Activated T-cell treated with anti-CD3 and anti-CD28 coated beads, Interleukin-2, amount 50 U/mL, for 48 hours (primary cell): Measurements from ENCODE around the gene HEXIM1.

ENCODE experiments used
- DNase-seq, 2 experiments: peaks; one replicate each; pipeline ENCODE4 v3.0.0-alpha.2; 2020

The HEXIM1 gene

DNA sequence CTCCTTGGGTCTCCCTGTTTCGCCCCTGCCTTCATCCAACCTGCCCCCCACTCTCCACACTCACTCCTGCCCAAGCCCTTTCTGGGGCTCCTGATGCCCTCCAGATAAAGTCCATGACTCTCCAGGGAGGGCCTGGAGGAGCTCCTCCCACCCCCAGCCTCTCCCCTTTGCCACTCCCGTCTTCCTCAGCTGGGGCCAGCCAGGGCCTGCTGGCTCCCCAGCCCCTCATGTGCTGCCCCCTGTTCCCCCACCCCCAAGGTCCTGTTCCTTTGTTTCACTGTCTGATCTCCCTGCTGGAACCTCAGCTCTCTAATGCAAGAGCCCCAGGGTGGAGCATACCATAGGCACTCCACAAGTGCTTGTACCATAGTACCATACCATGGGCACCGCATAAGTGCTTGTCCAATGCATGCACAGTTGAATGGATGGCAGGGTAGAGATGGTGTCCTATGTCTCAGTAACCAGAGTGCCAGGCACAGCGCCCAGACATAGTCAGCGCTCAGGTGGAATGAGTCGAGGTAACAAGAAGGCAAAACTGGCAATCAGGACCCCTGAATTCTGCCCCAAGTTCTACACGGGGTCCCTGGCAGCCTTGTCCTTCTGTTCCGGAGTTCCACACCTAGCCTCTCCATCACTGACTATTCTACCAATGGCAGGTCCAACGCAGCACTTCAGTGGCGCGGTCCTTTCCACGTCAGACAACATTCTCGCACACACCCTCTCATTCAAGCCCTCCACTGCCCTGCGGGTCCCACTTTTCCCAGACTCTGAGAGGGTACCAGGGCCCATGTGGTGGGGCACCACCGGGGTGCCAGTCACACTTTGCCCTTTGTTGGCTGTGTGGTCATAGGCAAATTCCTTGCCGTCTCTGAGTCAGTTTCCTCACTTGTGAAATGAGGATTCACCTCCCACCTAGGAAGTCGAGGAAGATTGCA is 17.3 kb upstream of the HEXIM1 start:
- DNase-seq: no peak

DNA sequence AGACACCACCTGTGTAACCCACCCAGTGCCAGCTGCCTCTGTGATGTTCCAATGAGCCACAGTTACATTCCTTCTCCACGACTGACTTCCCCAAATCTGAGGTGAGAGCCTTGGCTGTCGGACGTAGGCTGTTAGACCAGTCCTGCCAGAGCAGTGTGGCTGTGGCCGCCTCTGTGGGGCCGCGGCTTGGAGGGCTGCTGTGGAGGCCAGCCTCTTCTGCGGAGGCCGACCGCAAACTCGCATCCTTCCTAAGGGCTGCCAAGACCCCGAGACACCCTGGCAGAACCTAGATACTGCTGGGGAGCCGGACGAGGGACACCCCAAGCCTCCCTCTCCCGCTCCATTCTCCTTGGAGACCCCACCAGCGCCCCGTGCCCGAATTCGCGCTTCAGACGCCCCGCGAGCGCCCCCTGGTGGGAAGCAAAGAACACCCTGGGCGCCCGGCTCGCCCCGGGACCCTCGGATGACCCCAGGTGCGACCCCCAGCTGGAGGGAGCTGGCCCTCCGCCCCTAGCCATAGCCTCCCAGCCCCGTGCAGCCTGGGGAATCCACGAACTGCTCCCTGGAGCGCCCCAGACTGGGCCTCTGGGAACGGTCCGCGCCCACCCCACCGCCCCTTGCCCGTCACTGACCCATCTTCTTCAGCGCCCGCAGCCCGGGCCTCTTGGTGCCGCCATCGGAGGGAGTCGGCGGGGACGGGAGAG is 16.5 kb upstream of the HEXIM1 start:
- DNase-seq: peak; percentile 72 to 74

DNA sequence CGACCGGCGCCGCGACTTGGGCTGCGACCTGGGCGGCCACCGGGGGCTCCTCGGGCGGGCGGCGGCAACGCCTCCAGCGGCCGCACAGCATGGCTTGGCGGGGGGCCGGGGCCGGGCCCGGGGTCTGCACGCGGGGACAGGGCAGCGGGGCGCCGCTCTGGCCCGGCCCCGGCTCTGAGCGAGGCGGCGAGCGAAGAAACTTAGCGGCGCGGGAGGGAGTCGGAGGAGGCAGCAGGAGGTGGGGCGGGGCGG is 16.0 kb upstream of the HEXIM1 start, which contains the start of gene PLCD3:
TSS of gene PLCD3 (minus strand) at position 196 of the 252 bp plus-strand sequence. CDS start at position 91, 105 bp downstream.
- DNase-seq: no peak

DNA sequence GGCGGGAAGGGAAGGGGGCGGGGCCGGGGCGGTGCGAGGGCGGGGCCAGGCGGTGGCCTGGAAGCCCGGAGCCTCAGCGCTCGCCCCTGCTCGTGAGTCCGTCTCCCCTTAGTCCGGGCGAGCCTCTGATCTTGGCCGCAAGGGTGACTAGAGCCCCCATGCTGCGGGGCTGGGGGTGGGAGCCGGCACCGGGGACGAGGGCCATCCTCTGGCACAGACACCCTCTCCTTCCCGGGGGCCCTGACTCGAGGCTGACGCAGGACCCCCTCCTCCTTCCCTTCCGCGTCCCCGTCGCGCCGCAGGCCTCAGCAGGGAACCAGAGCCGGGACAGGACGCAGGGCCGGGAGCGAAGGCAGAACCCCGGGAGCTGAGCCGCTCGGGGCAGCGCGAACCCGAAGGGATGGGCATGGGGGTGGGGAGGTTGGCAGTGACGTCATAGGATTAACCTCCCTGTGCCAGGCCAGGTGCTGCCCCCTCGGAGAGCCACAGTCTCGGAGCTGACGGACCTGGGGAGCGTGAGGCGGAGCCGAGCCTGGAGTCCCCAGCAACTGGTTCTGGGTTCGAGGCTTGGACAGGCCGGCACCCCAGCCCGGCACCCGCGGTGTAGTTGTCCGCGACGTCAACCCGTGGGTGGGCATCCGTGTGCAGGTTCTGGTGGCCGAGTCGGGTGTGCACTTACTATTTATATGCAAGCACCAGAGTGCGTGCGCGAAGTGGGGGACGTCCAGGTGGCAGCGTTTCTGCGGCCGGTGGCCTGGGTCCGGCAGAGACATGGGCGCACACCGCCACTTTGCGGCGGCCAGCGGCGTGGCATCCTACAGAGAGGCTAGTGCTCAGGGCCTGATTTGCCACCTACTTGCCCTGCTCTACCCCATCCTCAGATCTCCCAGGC is 15.5 kb upstream of the HEXIM1 start:
- DNase-seq: peak; percentile 82 to 83

DNA sequence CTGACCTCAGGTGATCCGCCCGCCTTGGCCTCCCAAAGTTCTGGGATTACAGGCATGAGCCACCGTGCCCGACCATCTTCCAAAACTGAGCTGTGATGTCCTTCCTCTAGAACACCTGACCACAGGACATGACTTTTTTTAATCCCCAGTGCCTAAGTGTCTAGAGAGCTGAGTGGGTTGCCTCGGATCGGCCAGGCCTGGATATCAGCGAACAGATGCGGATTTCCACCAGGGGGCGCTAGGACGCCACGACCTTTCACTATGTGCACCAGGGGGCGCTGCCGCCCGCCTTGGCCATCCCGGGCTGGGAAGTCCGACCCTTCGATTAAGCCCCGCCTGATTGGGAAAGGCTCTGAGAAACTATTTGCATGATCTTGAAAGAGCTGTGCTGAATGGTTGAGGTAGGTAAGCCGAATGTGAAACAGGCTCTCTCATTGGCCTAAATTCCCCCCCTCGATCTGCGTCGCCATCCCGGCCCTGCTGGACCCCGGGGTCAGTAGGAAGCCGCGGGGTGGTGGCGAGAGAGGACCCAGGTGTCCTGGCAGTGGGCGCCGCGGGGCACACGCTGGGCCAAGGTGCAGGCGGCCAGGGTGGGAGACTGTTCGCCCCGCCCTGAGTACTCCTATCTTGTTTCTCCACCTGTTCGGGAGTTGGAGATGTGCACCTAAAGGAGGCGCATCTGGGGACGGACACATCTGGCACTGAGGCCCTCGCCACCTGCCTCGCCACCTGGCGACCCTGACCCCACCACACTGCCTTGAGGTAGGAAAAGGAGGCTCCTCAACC is 12.9 kb upstream of the HEXIM1 start, which contains the start of gene ACBD4:
TSS of gene ACBD4 (plus strand) at position 496 of the 786 bp plus-strand sequence. CDS start 458 bp downstream, outside the sequence.
- DNase-seq: peak; percentile 99

DNA sequence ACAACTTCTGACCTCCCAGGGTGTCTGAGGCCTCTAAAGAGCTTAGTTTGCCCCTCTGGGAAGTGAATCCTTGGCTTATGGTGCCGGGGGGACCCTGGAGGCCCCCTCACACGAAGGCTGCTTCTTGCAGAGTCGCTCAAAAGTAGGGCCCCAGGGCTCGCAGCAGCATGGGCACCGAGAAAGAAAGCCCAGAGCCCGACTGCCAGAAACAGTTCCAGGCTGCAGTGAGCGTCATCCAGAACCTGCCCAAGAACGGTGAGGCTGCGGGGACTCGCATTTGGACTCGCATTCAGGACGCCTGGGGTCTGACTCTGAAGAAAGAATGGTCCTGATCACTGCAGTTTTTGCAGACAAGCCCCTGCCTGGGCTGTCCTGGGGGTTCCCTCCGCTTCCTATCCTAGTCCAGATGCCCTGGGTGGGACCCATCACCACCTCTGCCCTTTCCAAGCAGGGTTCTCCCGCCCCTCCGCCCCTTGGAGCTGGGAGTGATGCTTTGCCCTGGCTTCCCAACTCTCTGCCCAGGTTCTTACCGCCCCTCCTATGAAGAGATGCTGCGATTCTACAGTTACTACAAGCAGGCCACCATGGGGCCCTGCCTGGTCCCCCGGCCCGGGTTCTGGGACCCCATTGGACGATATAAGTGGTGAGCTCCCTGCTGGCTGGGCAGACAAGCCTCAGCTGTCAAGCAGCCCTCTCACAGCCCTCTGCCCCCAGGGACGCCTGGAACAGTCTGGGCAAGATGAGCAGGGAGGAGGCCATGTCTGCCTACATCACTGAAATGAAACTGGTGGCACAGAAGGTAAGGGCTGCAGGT is 12.1 kb upstream of the HEXIM1 start:
- DNase-seq: no peak

DNA sequence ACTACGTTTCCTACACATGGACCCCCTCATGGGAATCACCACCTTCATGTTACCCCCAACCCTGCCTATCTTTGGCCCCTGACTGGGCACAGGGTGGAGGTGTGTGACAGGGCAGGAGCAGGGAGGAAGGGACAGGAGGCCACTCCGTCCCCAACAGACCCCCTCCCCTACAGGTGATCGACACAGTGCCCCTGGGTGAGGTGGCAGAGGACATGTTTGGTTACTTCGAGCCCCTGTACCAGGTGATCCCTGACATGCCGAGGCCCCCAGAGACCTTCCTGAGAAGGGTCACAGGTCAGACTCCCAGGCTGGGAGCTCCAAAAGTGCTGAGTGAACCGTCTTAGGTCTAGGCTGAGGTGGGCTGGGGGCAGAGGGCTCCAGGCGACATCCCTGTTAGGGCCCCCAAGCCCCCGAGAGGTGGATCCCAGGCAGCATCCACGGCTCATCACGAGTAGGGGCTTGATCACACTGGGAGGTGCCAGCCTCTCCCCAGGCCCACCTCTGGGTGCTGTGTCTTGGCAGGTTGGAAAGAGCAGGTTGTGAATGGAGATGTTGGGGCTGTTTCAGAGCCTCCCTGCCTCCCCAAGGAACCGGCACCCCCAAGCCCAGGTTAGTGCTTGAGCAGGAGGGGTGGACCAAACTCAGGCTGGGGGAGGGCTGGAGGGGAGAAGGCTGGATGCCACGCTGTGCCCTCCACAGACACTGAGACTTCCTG is 11.3 kb upstream of the HEXIM1 start:
- no peak for DNase-seq

DNA sequence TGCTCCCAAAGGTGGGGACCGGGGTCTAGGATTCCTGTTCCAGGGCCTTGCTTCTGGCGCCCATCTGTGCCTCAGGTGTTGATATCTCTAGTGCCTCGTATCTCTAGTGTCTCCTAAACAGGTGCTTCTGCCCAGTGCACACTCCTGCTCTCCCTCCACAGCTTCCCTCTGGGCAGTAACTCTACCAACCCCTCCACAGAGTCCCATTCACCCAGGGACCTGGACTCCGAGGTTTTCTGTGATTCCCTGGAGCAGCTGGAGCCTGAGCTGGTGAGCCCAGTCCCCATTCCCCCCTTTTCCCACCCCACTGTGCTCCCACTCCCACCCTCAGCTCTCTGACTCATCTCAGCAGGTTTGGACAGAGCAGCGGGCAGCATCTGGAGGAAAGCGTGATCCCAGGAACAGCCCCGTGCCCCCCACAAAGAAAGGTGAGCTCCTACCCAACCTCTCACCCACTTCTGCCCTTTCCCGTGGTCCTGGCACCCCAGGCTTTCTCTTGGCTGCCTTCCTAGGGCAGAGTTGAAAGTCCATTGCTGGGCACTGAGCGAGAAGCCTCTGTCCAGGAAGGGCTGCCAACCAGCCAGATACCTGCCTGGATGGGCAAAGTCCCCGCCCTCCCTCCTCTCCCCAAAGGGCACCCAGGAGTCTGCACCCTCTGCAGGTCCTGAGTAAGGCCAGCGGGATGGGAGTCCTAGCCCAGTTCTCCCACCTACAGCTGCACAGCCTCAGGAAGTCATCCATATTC is 10.5 kb upstream of the HEXIM1 start:
- DNase-seq: no peak

DNA sequence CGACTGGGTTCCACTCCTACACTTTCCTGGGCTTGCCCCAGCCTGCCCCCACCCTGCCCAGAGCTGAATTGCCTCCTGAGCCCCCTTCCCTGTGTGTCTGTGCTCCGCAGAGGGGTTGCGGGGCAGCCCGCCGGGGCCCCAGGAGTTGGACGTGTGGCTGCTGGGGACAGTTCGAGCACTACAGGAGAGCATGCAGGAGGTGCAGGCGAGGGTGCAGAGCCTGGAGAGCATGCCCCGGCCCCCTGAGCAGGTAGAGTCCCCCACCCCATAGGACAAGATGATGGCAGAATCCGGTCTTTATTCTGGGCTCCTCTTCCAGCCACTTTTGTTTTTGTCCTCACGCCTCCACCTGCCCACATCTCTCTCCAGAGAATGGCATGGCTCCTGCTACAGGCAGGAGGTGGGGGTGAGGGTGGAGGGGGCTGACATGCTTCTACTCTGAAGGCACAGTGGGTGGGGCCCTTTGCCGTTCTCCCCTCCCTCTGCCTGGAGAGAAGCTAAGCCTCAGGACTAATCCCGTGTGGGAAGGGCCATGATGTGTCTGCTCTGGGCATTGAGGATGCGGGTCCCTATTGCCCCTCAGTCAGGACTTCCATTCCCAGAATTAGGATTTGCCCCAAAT is 9.3 kb upstream of the HEXIM1 start:
- no peak for DNase-seq

DNA sequence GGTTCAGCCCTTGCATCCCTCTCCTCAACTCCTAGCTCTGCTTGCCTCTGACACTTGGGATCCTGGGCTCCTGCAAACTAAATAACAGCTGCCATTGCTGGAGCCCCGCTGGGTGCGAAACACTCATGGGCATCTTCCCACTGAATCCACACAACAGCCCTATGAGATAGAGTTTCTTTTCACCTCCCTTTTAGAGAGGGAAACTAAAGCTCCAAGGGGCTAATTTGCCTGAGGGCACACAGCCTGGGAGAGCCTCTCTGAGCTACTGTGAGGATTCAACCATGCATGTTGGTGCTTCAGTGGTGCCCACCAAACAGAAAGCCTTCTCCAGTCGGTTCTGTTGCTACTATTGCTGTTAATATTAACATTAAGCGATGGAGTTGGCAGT is 8.7 kb upstream of the HEXIM1 start:
- DNase-seq: no peak

DNA sequence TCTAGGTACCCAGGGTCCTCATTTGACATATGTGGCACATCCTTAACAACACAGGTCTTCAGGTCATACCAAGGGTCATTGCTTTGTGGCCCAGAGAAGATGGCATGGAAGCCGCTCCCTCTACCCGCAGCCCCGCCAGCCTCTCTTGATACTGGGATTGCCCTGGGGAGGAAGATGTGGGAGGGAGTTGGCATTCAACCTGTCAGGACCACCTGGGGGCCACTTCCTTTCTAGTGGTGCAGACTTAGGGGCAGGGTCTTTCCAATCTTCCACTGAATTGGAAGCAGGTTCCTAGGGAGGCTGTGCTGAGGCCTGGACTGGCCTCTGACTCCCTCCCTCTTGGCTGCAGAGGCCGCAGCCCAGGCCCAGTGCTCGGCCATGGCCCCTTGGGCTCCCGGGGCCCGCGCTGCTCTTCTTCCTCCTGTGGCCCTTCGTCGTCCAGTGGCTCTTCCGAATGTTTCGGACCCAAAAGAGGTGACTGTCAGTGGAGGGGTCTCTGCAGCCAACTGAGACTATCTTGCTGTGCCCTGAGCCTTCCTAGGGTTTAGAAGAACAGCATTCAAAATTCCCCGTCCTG is 5.1 kb upstream of the HEXIM1 start:
- no peak for DNase-seq

DNA sequence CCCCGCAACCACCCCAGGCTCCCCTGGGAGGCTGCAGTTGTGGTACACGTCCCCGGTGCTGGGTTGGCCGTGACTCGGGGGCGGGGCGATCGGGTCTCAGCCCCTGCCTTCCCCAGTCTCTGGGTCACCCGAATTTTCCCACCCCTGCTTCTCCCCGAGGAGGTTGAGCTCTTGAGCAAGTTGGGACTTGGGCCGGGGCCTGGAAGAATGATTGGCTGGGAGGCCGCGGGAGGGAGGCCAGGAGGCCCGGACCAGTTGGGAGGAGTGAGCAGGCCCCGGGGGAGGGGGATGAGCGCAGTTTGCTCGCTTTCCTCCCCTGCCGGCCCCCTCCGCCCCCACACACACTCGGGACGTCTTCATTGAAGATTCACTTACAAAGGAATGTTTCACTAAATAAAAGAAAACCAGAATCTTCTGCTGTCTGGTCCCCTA is 4.5 kb upstream of the HEXIM1 start:
- peak; percentile 56 to 64 for DNase-seq

DNA sequence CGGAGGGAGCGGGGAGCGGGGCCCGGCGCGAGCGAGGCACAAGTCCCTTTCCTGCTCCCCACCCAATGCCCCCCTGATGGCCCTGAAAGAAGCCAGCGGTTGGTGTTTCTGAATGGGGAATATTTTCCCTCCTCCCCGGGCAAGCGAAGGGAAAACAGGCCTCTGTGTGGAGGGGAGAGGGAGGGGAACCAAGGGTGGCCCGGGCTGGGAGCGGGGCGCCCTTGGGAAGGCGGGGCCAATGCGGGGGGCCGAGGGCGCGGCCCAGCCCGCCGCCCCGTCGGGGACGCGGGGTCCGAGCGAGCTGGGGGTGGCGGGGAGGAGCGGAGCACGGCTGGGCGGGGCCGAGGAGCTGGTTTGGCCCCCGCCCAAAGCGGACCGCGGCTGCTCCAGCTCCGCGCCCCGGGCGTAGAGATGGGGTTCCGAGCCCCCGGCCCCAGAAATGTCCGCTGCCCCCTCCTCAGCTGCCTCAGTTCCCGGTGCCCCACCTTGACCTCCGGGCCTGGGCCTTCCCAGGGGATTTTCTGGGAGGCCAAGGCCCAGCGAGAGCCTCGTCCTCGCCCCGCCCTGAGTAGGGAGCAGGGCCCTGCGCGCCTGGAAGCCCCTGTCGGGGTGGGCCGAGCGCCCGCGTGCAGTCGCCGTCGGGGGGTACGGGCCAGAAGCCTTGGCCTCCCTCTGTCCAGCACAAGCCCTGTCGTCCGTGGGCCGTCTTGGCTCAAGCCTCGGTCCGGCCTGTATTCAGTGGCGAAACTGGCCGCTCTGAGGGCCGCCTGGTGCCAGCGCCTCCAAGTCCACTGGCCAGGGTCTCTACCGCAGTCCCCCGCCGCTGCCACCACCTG is 3.9 kb upstream of the HEXIM1 start:
- peak in 1 of 2 experiments; percentile 61 for DNase-seq

DNA sequence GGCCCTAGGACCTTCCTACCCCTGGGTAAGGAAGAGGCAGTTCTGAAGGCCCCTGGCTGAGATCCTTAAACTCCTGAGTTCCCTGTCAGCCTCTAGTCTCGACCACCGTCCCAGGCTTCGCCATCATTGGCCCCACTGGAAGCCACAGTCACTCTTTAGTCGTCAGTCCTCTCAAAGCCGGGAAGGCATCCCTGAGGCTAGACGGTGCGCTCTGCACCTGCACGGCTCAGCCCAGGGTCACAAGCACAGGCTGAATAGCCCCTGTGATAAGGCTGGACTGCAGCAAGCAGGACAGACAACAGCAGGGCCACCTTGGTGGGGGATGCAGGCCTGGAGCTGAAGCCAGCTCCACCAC is 3.3 kb upstream of the HEXIM1 start:
- DNase-seq: no peak

DNA sequence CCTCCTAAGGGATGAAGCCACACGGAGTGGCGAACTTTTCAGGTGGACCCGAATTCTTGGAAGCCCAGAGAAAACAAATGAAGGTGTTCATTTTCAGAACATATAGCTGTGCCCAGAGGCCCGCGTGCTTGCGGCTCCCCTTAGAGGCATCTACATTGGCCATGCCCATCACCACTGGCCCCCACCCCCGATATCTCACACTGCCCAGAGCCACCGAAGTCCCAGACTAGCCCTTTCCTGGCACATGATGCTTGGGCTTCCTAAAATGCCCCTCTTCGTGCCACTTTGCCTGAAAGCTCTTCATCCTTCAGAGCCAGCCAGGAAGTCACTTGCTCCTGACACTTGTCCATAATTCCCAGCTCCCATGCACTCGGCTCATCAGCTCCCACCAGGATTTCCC is 2.1 kb upstream of the HEXIM1 start:
- DNase-seq: no peak

DNA sequence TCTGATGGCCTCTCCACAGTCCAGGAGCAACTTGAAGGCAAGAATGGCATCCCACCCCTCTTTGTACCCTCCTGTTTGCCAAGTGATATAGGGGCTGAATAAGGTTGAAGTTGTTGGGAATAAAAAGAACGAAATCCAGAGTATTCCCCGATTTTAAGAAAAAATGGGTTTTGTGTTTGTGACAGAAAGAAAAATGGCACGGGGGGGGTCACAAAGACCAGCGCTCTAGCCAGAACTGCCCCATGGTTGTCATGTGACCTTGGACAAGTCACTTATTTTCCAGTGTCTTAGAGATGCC is 1.7 kb upstream of the HEXIM1 start:
- no peak for DNase-seq

DNA sequence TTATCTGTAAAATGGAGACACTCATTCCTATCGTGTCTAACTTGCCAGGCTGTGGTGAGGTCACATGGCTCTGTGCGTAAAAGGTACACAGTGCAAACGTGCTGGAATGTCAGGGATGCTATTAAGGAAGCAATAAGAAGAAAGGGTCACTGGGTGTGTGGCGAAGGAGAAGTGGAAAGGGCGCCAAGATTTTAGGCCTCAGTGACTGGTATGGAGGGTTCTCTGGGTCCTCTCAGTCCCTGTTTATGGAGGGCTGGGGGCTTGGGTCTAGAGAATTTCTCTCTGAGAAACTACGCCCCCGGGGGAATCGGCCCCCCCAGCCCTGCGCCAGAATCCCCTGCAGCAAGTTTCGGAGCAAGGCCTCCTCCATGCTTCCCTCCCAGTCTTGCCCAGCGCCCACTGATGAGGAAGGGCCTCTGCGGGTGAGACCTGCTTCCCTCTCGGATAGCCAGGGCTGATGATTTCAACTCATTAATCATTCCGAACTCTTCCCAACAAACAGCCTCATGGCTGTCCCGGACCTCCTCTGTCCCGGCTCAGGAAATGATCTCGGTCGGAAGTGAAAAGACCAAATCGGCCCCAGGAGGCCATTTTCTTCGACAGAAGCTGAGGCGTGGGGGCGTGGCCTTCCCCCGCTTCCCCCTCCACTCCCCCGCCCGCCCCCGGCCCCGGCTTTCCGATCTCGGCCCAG is 1.2 kb upstream of the HEXIM1 start:
- DNase-seq: no peak
